Osteocyte (in vitro differentiated cells): ENCODE results near the gene HSD17B14. TPM values are rescaled to one million over a fixed set of nuclear protein-coding genes. Genes with fewer than 3 reads are reported as not detected.

Experiments used
- DNase-seq: peaks from one replicate; pipeline ENCODE4 v3.0.0; 2021; ENCODE audit warnings: mixed read lengths; ENCODE audit not compliant: unreplicated experiment; ENCODE audit errors: extremely low spot score
- H3K27ac Mint-ChIP-seq: one replicate; pipeline ENCODE4 v1.8.0; 2021; ENCODE audit warnings: mild to moderate bottlenecking, mixed read lengths; ENCODE audit not compliant: unreplicated experiment
- H3K27me3 Mint-ChIP-seq: one replicate; pipeline ENCODE4 v1.8.0; 2021; ENCODE audit warnings: mixed read lengths; ENCODE audit not compliant: unreplicated experiment
- H3K36me3 Mint-ChIP-seq: one replicate; pipeline ENCODE4 v1.8.0; 2021; ENCODE audit warnings: mixed read lengths; ENCODE audit not compliant: unreplicated experiment
- H3K4me1 Mint-ChIP-seq: one replicate; pipeline ENCODE4 v1.8.0; 2021; ENCODE audit warnings: mixed read lengths; ENCODE audit not compliant: unreplicated experiment
- H3K4me3 Mint-ChIP-seq: one replicate; pipeline ENCODE4 v1.8.0; 2021; ENCODE audit warnings: mild to moderate bottlenecking, moderate library complexity, mixed read lengths; ENCODE audit not compliant: unreplicated experiment
- H3K9me3 Mint-ChIP-seq: one replicate; pipeline ENCODE4 v1.8.0; 2021; ENCODE audit warnings: mixed read lengths; ENCODE audit not compliant: unreplicated experiment
- CTCF ChIP-seq: fragments of 200-600 bp; sonication (generic); IDR thresholded peaks from 2 replicates; pipeline ENCODE4 v1.5.0; 2021; ENCODE audit warnings: antibody characterized with exemption, mild to moderate bottlenecking, moderate library complexity
- total RNA-seq: library from RNA; stranded (reverse); gene quantifications from 2 replicates; pipeline ENCODE4 v1.2.1, GENCODE V29; 2021

Gene HSD17B14
- total RNA-seq, 1 donor from 2014 or later, result 23.9 TPM

GRCh38 chr19:48815870-48816501, 20.3 kb downstream of the HSD17B14 start:
- no peaks in the 10 kb centered on the region for H3K9me3 Mint-ChIP-seq
- H3K27me3 Mint-ChIP-seq, result no peaks in the 10 kb centered on the region
- no peak overlapping the region for H3K4me3 Mint-ChIP-seq
- H3K36me3 Mint-ChIP-seq, result peaks cover 2% of the 10 kb centered on the region
- peaks cover 28% of the 10 kb centered on the region for H3K4me1 Mint-ChIP-seq
- no peak for DNase-seq
- TF ChIP-seq CTCF, result no peak
- no peak overlapping the region for H3K27ac Mint-ChIP-seq

GRCh38 chr19:48814895-48815294, 21.4 kb downstream of the HSD17B14 start:
- peaks cover 2% of the 10 kb centered on the region for H3K36me3 Mint-ChIP-seq
- no peak overlapping the region for H3K4me3 Mint-ChIP-seq
- H3K27ac Mint-ChIP-seq, result no peak overlapping the region
- H3K4me1 Mint-ChIP-seq, result peaks cover 36% of the 10 kb centered on the region
- TF ChIP-seq CTCF, result no peak
- no peak for DNase-seq
- H3K9me3 Mint-ChIP-seq, result no peaks in the 10 kb centered on the region
- no peaks in the 10 kb centered on the region for H3K27me3 Mint-ChIP-seq

GRCh38 chr19:48813123-48813913, 23.0 kb downstream of the HSD17B14 start:
- Mint-ChIP-seq H3K9me3 (no peaks in the 10 kb centered on the region), H3K27ac (peak overlapping the region; percentile 56), H3K4me3 (no peak overlapping the region), H3K36me3 (no peaks in the 10 kb centered on the region), H3K27me3 (no peaks in the 10 kb centered on the region), H3K4me1 (peaks cover 32% of the 10 kb centered on the region)
- DNase-seq, result no peak
- TF ChIP-seq CTCF, result peak; percentile 17

- H3K36me3 Mint-ChIP-seq, result no peaks in the 10 kb centered on the region
- TF ChIP-seq CTCF, result no peak
- peak overlapping the region; percentile 94 for H3K27ac Mint-ChIP-seq
- H3K4me3 Mint-ChIP-seq, result peak overlapping the region; percentile 82
- peaks cover 40% of the 10 kb centered on the region for H3K4me1 Mint-ChIP-seq
- H3K27me3 Mint-ChIP-seq, result no peaks in the 10 kb centered on the region
- H3K9me3 Mint-ChIP-seq, result no peaks in the 10 kb centered on the region
- DNase-seq, result peak; percentile 88
These were observed 24.0 kb downstream of the HSD17B14 start for GRCh38 chr19:48812094-48812929.

GRCh38 chr19:48810151-48810550, 26.1 kb downstream of the HSD17B14 start:
- no peaks in the 10 kb centered on the region for H3K9me3 Mint-ChIP-seq
- H3K27me3 Mint-ChIP-seq, result no peaks in the 10 kb centered on the region
- H3K27ac Mint-ChIP-seq, result peak overlapping the region; percentile 80

More at GRCh38 chr19:48810151-48810550, 26.1 kb downstream of the HSD17B14 start:
- Mint-ChIP-seq H3K4me1 (peaks cover 39% of the 10 kb centered on the region), H3K4me3 (peak overlapping the region; percentile 82), H3K36me3 (no peaks in the 10 kb centered on the region)
- no peak for TF ChIP-seq CTCF
- DNase-seq, result no peak
